Measurements from ENCODE around the gene CAT. TPM values are rescaled to one million over a fixed set of nuclear protein-coding genes. Genes with fewer than 3 reads are reported as not detected.

The CAT gene
- total RNA-seq, 1 experiment from 2014 or later: 65.9 TPM

DNA sequence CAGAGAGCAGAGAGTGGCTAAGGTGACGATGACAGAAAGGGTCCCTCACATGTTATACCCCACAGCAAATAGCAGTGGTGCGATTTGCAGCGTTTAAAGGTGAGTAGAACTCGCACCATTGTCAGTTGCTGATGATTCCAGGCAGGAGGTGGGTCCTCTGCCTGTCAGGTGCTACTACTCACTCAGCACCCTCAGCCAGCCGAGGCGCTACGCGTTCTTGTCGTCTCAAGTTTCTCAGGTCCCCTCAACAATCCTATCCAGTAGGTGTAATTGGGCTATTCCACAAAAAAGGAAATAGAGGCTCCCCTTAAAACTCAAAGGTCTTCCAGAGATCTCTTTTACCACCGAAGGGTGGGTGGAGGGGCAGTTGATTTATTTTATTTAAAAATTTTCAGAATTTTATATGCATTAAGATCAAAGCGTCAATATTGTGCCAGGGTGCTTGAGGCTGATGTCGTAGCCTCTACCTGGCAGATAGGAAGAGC, 56.5 kb downstream of the CAT start:
- Histone ChIP-seq H3K36me3 (ENCODE audit: control insufficient read depth, insufficient read depth, low read length) (no peaks in the 10 kb centered on the region), H3K27me3 (ENCODE audit: control insufficient read depth, insufficient read depth, low read length) (no peaks in the 10 kb centered on the region), H3K4me3 (ENCODE audit: low read depth in 2 of 2, low read length in 2 of 2) (no peak overlapping the region), H3K4me1 (ENCODE audit: control insufficient read depth, insufficient read depth, low read length) (no peaks in the 10 kb centered on the region; the same call in 1 of the 2 replicates), H3K27ac (ENCODE audit: low read length) (no peak overlapping the region), H3K9me3 (ENCODE audit: control insufficient read depth, insufficient read depth, low read depth, low read length) (no peaks in the 10 kb centered on the region)
- POLR2A ChIA-PET: no interaction called here
- CTCF ChIA-PET: interaction anchor here (0.5 kb wide), 1 partner anchor 129 kb away, joined by 3 read pairs; no protein-coding TSS in a partner anchor
- BruUV-seq (replicated peaks): no TSS peak
- intact Hi-C loops (cut with micrococcal nuclease; ENCODE audit: unreplicated experiment) (loop anchor here (5.0 to 10.0 kb wide), 2 partner anchors 340 to 402 kb away; no protein-coding TSS in a partner anchor), in situ Hi-C loops (cut with HindIII; ENCODE audit: low pct_unique_long_range_greater_than_20kb, low sequenced_read_pairs) (no loop called here)
- DNase-seq (ENCODE audit: low read depth, low spot score) (no peak), ATAC-seq (no peak)
- TF ChIP-seq SIN3A (IDR thresholded peaks at IDR 0.05; ENCODE audit: borderline replicate concordance, insufficient read depth, low read depth, low read length): no peak
- no peak for TF ChIP-seq POLR2AphosphoS5 (IDR thresholded peaks at IDR 0.05; ENCODE audit: low read depth, low read length)
- TF ChIP-seq TCF7L2 (IDR thresholded peaks at IDR 0.05; ENCODE audit: low read depth, low read length): no peak
- TF ChIP-seq, protein P1, sequence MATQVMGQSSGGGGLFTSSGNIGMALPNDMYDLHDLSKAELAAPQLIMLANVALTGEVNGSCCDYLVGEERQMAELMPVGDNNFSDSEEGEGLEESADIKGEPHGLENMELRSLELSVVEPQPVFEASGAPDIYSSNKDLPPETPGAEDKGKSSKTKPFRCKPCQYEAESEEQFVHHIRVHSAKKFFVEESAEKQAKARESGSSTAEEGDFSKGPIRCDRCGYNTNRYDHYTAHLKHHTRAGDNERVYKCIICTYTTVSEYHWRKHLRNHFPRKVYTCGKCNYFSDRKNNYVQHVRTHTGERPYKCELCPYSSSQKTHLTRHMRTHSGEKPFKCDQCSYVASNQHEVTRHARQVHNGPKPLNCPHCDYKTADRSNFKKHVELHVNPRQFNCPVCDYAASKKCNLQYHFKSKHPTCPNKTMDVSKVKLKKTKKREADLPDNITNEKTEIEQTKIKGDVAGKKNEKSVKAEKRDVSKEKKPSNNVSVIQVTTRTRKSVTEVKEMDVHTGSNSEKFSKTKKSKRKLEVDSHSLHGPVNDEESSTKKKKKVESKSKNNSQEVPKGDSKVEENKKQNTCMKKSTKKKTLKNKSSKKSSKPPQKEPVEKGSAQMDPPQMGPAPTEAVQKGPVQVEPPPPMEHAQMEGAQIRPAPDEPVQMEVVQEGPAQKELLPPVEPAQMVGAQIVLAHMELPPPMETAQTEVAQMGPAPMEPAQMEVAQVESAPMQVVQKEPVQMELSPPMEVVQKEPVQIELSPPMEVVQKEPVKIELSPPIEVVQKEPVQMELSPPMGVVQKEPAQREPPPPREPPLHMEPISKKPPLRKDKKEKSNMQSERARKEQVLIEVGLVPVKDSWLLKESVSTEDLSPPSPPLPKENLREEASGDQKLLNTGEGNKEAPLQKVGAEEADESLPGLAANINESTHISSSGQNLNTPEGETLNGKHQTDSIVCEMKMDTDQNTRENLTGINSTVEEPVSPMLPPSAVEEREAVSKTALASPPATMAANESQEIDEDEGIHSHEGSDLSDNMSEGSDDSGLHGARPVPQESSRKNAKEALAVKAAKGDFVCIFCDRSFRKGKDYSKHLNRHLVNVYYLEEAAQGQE (IDR thresholded peaks at IDR 0.05; ENCODE audit: insufficient read depth in 1 of 2, low read depth in 2 of 2, low read length in 1 of 2): no peak
- no peak for TF ChIP-seq CTCF (IDR thresholded peaks at IDR 0.05)

DNA sequence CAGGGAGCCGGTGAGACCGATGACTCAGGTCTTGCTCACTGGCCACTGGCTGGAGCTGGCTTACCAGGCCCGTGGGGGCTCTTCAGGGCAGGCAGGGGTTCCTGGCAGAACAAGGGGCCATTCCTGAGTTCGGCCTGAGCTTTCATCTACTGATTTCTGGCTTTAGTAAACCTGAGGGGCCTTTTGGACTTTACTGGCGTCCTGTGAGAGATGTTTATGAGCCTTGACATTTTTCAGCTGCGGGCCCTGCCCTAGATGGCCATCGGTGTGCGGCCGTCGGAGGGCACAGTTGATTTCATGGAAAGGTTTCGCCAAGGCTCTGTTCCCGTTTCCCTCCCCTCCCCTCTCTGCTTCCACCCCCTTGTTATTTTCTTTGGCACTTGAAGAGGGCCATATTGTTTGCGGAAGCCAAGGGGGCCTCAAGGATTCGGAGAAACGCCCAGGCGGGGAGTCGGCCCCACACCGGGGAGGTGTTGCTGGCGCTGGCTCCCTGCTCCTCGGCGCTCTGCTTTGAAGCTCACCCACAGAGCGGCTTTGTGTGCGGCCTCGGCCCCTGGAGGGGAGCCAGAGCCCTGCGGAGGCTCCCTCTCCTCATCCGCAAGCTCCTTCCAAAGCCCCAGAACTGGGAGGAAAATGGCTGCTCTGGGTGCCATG, 57.1 kb downstream of the CAT start:
- no peaks in the 10 kb centered on the region; the same call in 1 of the 2 replicates for H3K4me1 ChIP-seq (ENCODE audit: control insufficient read depth, insufficient read depth, low read length)
- H3K9me3 ChIP-seq (ENCODE audit: control insufficient read depth, insufficient read depth, low read depth, low read length): no peaks in the 10 kb centered on the region
- no peak overlapping the region for H3K27ac ChIP-seq (ENCODE audit: low read length)
- no peaks in the 10 kb centered on the region for H3K27me3 ChIP-seq (ENCODE audit: control insufficient read depth, insufficient read depth, low read length)
- TF ChIP-seq CTCF (IDR thresholded peaks at IDR 0.05): no peak
- TF ChIP-seq TCF7L2 (IDR thresholded peaks at IDR 0.05; ENCODE audit: low read depth, low read length): no peak
- TF ChIP-seq, protein P1 (IDR thresholded peaks at IDR 0.05; ENCODE audit: insufficient read depth in 1 of 2, low read depth in 2 of 2, low read length in 1 of 2): no peak
- TF ChIP-seq SIN3A (IDR thresholded peaks at IDR 0.05; ENCODE audit: borderline replicate concordance, insufficient read depth, low read depth, low read length): no peak
- TF ChIP-seq POLR2AphosphoS5 (IDR thresholded peaks at IDR 0.05; ENCODE audit: low read depth, low read length): no peak
- no peaks in the 10 kb centered on the region for H3K36me3 ChIP-seq (ENCODE audit: control insufficient read depth, insufficient read depth, low read length)
- CTCF ChIA-PET: interaction anchor here (0.5 to 1.0 kb wide), 3 partner anchors 16 to 322 kb away, joined by 3 to 4 read pairs (median 3); no protein-coding TSS in a partner anchor
- POLR2A ChIA-PET: no interaction called here
- ATAC-seq (no peak), DNase-seq (ENCODE audit: low read depth, low spot score) (no peak)
- no TSS peak for BruUV-seq (replicated peaks)
- intact Hi-C loops (cut with micrococcal nuclease; ENCODE audit: unreplicated experiment): loop anchor here (5.0 to 10.0 kb wide), 2 partner anchors 341 to 401 kb away; no protein-coding TSS in a partner anchor
- in situ Hi-C loops (cut with HindIII; ENCODE audit: low pct_unique_long_range_greater_than_20kb, low sequenced_read_pairs): no loop called here
- no peak overlapping the region for H3K4me3 ChIP-seq (ENCODE audit: low read depth in 2 of 2, low read length in 2 of 2)
